ENCODE data around the gene PAPPA2.

PAPPA2 gene

GRCh38 chr1:176775378-176775777, 312.4 kb downstream of the PAPPA2 start:
- Histone ChIP-seq H3K36me3 (ENCODE audit: control insufficient read depth, insufficient read depth, low read length) (no peaks in the 10 kb centered on the region), H3K4me3 (ENCODE audit: insufficient read depth, low read depth, low read length) (no peak overlapping the region), H3K27me3 (ENCODE audit: control insufficient read depth, insufficient read depth, low read length, poor library complexity, severe bottlenecking) (no peaks in the 10 kb centered on the region), H3K9me3 (ENCODE audit: control insufficient read depth, low read length) (no peaks in the 10 kb centered on the region), H3K4me1 (ENCODE audit: control insufficient read depth, insufficient read depth, low read length) (no peaks in the 10 kb centered on the region), H3K27ac (ENCODE audit: insufficient read depth, low read depth, low read length, poor library complexity, severe bottlenecking) (no peak overlapping the region)
- 89 to 97% methylated on average over 3 of the region's 3 CpGs for WGBS, 2 experiments

GRCh38 chr1:176775996-176776395, 313.0 kb downstream of the PAPPA2 start:
- Histone ChIP-seq H3K4me1 (ENCODE audit: control insufficient read depth, insufficient read depth, low read length) (no peaks in the 10 kb centered on the region), H3K36me3 (ENCODE audit: control insufficient read depth, insufficient read depth, low read length) (no peaks in the 10 kb centered on the region), H3K9me3 (ENCODE audit: control insufficient read depth, low read length) (no peaks in the 10 kb centered on the region), H3K27me3 (ENCODE audit: control insufficient read depth, insufficient read depth, low read length, poor library complexity, severe bottlenecking) (no peaks in the 10 kb centered on the region), H3K27ac (ENCODE audit: insufficient read depth, low read depth, low read length, poor library complexity, severe bottlenecking) (no peak overlapping the region), H3K4me3 (ENCODE audit: insufficient read depth, low read depth, low read length) (no peak overlapping the region)
- WGBS, 2 experiments: 91 to 100% methylated on average over 1 of the region's 3 CpGs

- H3K4me3 ChIP-seq (ENCODE audit: insufficient read depth, low read depth, low read length): no peak overlapping the region
- no peaks in the 10 kb centered on the region for H3K36me3 ChIP-seq (ENCODE audit: control insufficient read depth, insufficient read depth, low read length)
- H3K4me1 ChIP-seq (ENCODE audit: control insufficient read depth, insufficient read depth, low read length): no peaks in the 10 kb centered on the region
- H3K27me3 ChIP-seq (ENCODE audit: control insufficient read depth, insufficient read depth, low read length, poor library complexity, severe bottlenecking): no peaks in the 10 kb centered on the region
- 88 to 100% methylated on average over 1 of the region's 1 CpG for WGBS, 2 experiments
- H3K27ac ChIP-seq (ENCODE audit: insufficient read depth, low read depth, low read length, poor library complexity, severe bottlenecking): no peak overlapping the region
- no peaks in the 10 kb centered on the region for H3K9me3 ChIP-seq (ENCODE audit: control insufficient read depth, low read length)
Observed at GRCh38 chr1:176778056-176778455, 315.1 kb downstream of the PAPPA2 start.

- Histone ChIP-seq H3K4me3 (ENCODE audit: insufficient read depth, low read depth, low read length) (no peak overlapping the region), H3K27ac (ENCODE audit: insufficient read depth, low read depth, low read length, poor library complexity, severe bottlenecking) (no peak overlapping the region), H3K9me3 (ENCODE audit: control insufficient read depth, low read length) (no peaks in the 10 kb centered on the region), H3K4me1 (ENCODE audit: control insufficient read depth, insufficient read depth, low read length) (no peaks in the 10 kb centered on the region), H3K36me3 (ENCODE audit: control insufficient read depth, insufficient read depth, low read length) (no peaks in the 10 kb centered on the region), H3K27me3 (ENCODE audit: control insufficient read depth, insufficient read depth, low read length, poor library complexity, severe bottlenecking) (no peaks in the 10 kb centered on the region)
- 100% methylated on average over 1 of the region's 1 CpG for WGBS, 2 experiments
Observed at GRCh38 chr1:176779992-176780328, 317.0 kb downstream of the PAPPA2 start.

GRCh38 chr1:176783309-176783708, 320.3 kb downstream of the PAPPA2 start:
- H3K4me3 ChIP-seq (ENCODE audit: insufficient read depth, low read depth, low read length): no peak overlapping the region
- peaks cover 4% of the 10 kb centered on the region for H3K4me1 ChIP-seq (ENCODE audit: control insufficient read depth, insufficient read depth, low read length)
- WGBS, 2 experiments: 76 to 78% methylated on average over 2 to 5 of the region's 5 CpGs
- no peaks in the 10 kb centered on the region for H3K36me3 ChIP-seq (ENCODE audit: control insufficient read depth, insufficient read depth, low read length)
- no peaks in the 10 kb centered on the region for H3K9me3 ChIP-seq (ENCODE audit: control insufficient read depth, low read length)
- no peak overlapping the region for H3K27ac ChIP-seq (ENCODE audit: insufficient read depth, low read depth, low read length, poor library complexity, severe bottlenecking)
- no peaks in the 10 kb centered on the region for H3K27me3 ChIP-seq (ENCODE audit: control insufficient read depth, insufficient read depth, low read length, poor library complexity, severe bottlenecking)

- Histone ChIP-seq H3K27ac (ENCODE audit: insufficient read depth, low read depth, low read length, poor library complexity, severe bottlenecking) (no peak overlapping the region), H3K4me3 (ENCODE audit: insufficient read depth, low read depth, low read length) (no peak overlapping the region), H3K36me3 (ENCODE audit: control insufficient read depth, insufficient read depth, low read length) (no peaks in the 10 kb centered on the region), H3K4me1 (ENCODE audit: control insufficient read depth, insufficient read depth, low read length) (peaks cover 4% of the 10 kb centered on the region), H3K9me3 (ENCODE audit: control insufficient read depth, low read length) (no peaks in the 10 kb centered on the region), H3K27me3 (ENCODE audit: control insufficient read depth, insufficient read depth, low read length, poor library complexity, severe bottlenecking) (no peaks in the 10 kb centered on the region)
- WGBS, 2 experiments: 90 to 93% methylated on average over 6 of the region's 6 CpGs
Observed at GRCh38 chr1:176785056-176785455, 322.1 kb downstream of the PAPPA2 start.

GRCh38 chr1:176785791-176786190, 322.8 kb downstream of the PAPPA2 start:
- no peaks in the 10 kb centered on the region for H3K27me3 ChIP-seq (ENCODE audit: control insufficient read depth, insufficient read depth, low read length, poor library complexity, severe bottlenecking)
- H3K9me3 ChIP-seq (ENCODE audit: control insufficient read depth, low read length): no peaks in the 10 kb centered on the region
- WGBS, 2 experiments: 54 to 61% methylated on average over 5 of the region's 5 CpGs
- H3K27ac ChIP-seq (ENCODE audit: insufficient read depth, low read depth, low read length, poor library complexity, severe bottlenecking): no peak overlapping the region
- no peak overlapping the region for H3K4me3 ChIP-seq (ENCODE audit: insufficient read depth, low read depth, low read length)
- no peaks in the 10 kb centered on the region for H3K36me3 ChIP-seq (ENCODE audit: control insufficient read depth, insufficient read depth, low read length)
- peaks cover 4% of the 10 kb centered on the region for H3K4me1 ChIP-seq (ENCODE audit: control insufficient read depth, insufficient read depth, low read length)

- Histone ChIP-seq H3K27ac (ENCODE audit: insufficient read depth, low read depth, low read length, poor library complexity, severe bottlenecking) (no peak overlapping the region), H3K36me3 (ENCODE audit: control insufficient read depth, insufficient read depth, low read length) (no peaks in the 10 kb centered on the region), H3K9me3 (ENCODE audit: control insufficient read depth, low read length) (no peaks in the 10 kb centered on the region), H3K4me3 (ENCODE audit: insufficient read depth, low read depth, low read length) (no peak overlapping the region), H3K4me1 (ENCODE audit: control insufficient read depth, insufficient read depth, low read length) (peaks cover 4% of the 10 kb centered on the region), H3K27me3 (ENCODE audit: control insufficient read depth, insufficient read depth, low read length, poor library complexity, severe bottlenecking) (no peaks in the 10 kb centered on the region)
- 94% methylated on average over 2 to 4 of the region's 4 CpGs for WGBS, 2 experiments
Observed at GRCh38 chr1:176786274-176786673, 323.3 kb downstream of the PAPPA2 start.

GRCh38 chr1:176789571-176790090, 326.7 kb downstream of the PAPPA2 start:
- Histone ChIP-seq H3K4me3 (ENCODE audit: insufficient read depth, low read depth, low read length) (no peak overlapping the region), H3K4me1 (ENCODE audit: control insufficient read depth, insufficient read depth, low read length) (peaks cover 4% of the 10 kb centered on the region)
- 43 to 74% methylated on average over 1 of the region's 1 CpG for WGBS, 2 experiments

GRCh38 chr1:176790786-176791185, 327.8 kb downstream of the PAPPA2 start:
- H3K36me3 ChIP-seq (ENCODE audit: control insufficient read depth, insufficient read depth, low read length): no peaks in the 10 kb centered on the region
- H3K27me3 ChIP-seq (ENCODE audit: control insufficient read depth, insufficient read depth, low read length, poor library complexity, severe bottlenecking): no peaks in the 10 kb centered on the region
- no peak overlapping the region for H3K4me3 ChIP-seq (ENCODE audit: insufficient read depth, low read depth, low read length)
- no peak overlapping the region for H3K27ac ChIP-seq (ENCODE audit: insufficient read depth, low read depth, low read length, poor library complexity, severe bottlenecking)
- H3K9me3 ChIP-seq (ENCODE audit: control insufficient read depth, low read length): no peaks in the 10 kb centered on the region
- 94 to 96% methylated on average over 2 to 3 of the region's 3 CpGs for WGBS, 2 experiments
- no peaks in the 10 kb centered on the region for H3K4me1 ChIP-seq (ENCODE audit: control insufficient read depth, insufficient read depth, low read length)

More at GRCh38 chr1:176789571-176790090, 326.7 kb downstream of the PAPPA2 start:
- H3K27ac ChIP-seq (ENCODE audit: insufficient read depth, low read depth, low read length, poor library complexity, severe bottlenecking): no peak overlapping the region
- H3K9me3 ChIP-seq (ENCODE audit: control insufficient read depth, low read length): no peaks in the 10 kb centered on the region
- H3K36me3 ChIP-seq (ENCODE audit: control insufficient read depth, insufficient read depth, low read length): no peaks in the 10 kb centered on the region
- no peaks in the 10 kb centered on the region for H3K27me3 ChIP-seq (ENCODE audit: control insufficient read depth, insufficient read depth, low read length, poor library complexity, severe bottlenecking)

- H3K9me3 ChIP-seq (ENCODE audit: control insufficient read depth, low read length): no peaks in the 10 kb centered on the region
- no peaks in the 10 kb centered on the region for H3K36me3 ChIP-seq (ENCODE audit: control insufficient read depth, insufficient read depth, low read length)
- WGBS, 2 experiments: 87 to 97% methylated on average over 3 of the region's 3 CpGs
- H3K27me3 ChIP-seq (ENCODE audit: control insufficient read depth, insufficient read depth, low read length, poor library complexity, severe bottlenecking): no peaks in the 10 kb centered on the region
- H3K4me1 ChIP-seq (ENCODE audit: control insufficient read depth, insufficient read depth, low read length): no peaks in the 10 kb centered on the region
- H3K27ac ChIP-seq (ENCODE audit: insufficient read depth, low read depth, low read length, poor library complexity, severe bottlenecking): no peak overlapping the region
- H3K4me3 ChIP-seq (ENCODE audit: insufficient read depth, low read depth, low read length): no peak overlapping the region
Observed at GRCh38 chr1:176791906-176792305, 328.9 kb downstream of the PAPPA2 start.

All from ectodermal cell (in vitro differentiated cells).